OCI-LY3 (cell line): ENCODE data around the gene ASCC1.

Experiments
- CTCF ChIP-seq: fragments of 200-600, 300-600 bp; sonication (generic); IDR thresholded peaks from 2 replicates; pipeline ENCODE4 v1.5.1; 2014; ENCODE audit warnings: antibody characterized with exemption, low read length, low read depth
- EZH2phosphoT487 ChIP-seq: fragments of 200-600 bp; shearing (Covaris generic); IDR thresholded peaks from 2 replicates; pipeline ENCODE4 v1.6.1; 2018; ENCODE audit warnings: antibody characterized with exemption, mixed run types, low read depth

- no peak for TF ChIP-seq CTCF
- TF ChIP-seq EZH2phosphoT487 = no peak
Measured at GRCh38 chr10:72087969-72088888, 127.8 kb downstream of the ASCC1 start, which contains the start of gene SPOCK2.
